HG03575 (cell line): ENCODE results near the gene ZNF593OS.

Experiments
- ATAC-seq: cut with Tn5 transposase; IDR thresholded peaks from one replicate; pipeline ENCODE4 v1.9.1; 2021; ENCODE audit not compliant: unreplicated experiment, insufficient number of reproducible peaks, low FRiP score; ENCODE audit errors: extremely low read depth

Gene ZNF593OS

GRCh38 chr1:26132834-26133167 lies 38.8 kb downstream of the ZNF593OS start:
- no peak for ATAC-seq

GRCh38 chr1:26132128-26132833 lies 39.4 kb downstream of the ZNF593OS start:
- no peak for ATAC-seq

- ATAC-seq: no peak
Measured at GRCh38 chr1:26130695-26131094, 40.9 kb downstream of the ZNF593OS start.

- no peak for ATAC-seq
Measured at GRCh38 chr1:26129778-26130177, 41.9 kb downstream of the ZNF593OS start.

- no peak for ATAC-seq
Measured at GRCh38 chr1:26127235-26128163, 44.1 kb downstream of the ZNF593OS start.

GRCh38 chr1:26126321-26127084 lies 45.1 kb downstream of the ZNF593OS start:
- ATAC-seq: no peak

GRCh38 chr1:26125946-26126320 lies 45.7 kb downstream of the ZNF593OS start:
- no peak for ATAC-seq

GRCh38 chr1:26125382-26125781 lies 46.2 kb downstream of the ZNF593OS start:
- ATAC-seq: no peak

- no peak for ATAC-seq
Measured at GRCh38 chr1:26124418-26125331, 47.0 kb downstream of the ZNF593OS start.

- ATAC-seq: no peak
Measured at GRCh38 chr1:26122988-26123973, 48.4 kb downstream of the ZNF593OS start.

- ATAC-seq: no peak
Measured at GRCh38 chr1:26121854-26122773, 49.5 kb downstream of the ZNF593OS start.

GRCh38 chr1:26119892-26120608 lies 51.6 kb downstream of the ZNF593OS start:
- ATAC-seq: no peak
